T-helper 1 cell treated with Interleukin-12 subunit alpha and Interleukin-12 subunit beta and Interleukin-4 antibody, amounts not matched to agents 30 μg/mL and 1 μg/mL, for 36 hours (primary cell): ENCODE measurements around the gene ADRB2.

ENCODE experiments used
- H3K27ac Mint-ChIP-seq: one replicate; pipeline ENCODE4 v1.8.0; 2021; ENCODE audit warnings: mild to moderate bottlenecking, mixed read lengths
- H3K27me3 Mint-ChIP-seq: one replicate; pipeline ENCODE4 v1.8.0; 2021; ENCODE audit warnings: low read depth, mixed read lengths
- H3K36me3 Mint-ChIP-seq: one replicate; pipeline ENCODE4 v1.8.0; 2021; ENCODE audit warnings: low read depth, mixed read lengths
- H3K4me1 Mint-ChIP-seq: one replicate; pipeline ENCODE4 v1.8.0; 2021; ENCODE audit warnings: low read depth, mixed read lengths
- H3K4me3 Mint-ChIP-seq: one replicate; pipeline ENCODE4 v1.8.0; 2021; ENCODE audit warnings: mild to moderate bottlenecking, moderate library complexity, mixed read lengths
- H3K9me3 Mint-ChIP-seq: one replicate; pipeline ENCODE4 v1.8.0; 2021; ENCODE audit warnings: mixed read lengths

Gene ADRB2

DNA sequence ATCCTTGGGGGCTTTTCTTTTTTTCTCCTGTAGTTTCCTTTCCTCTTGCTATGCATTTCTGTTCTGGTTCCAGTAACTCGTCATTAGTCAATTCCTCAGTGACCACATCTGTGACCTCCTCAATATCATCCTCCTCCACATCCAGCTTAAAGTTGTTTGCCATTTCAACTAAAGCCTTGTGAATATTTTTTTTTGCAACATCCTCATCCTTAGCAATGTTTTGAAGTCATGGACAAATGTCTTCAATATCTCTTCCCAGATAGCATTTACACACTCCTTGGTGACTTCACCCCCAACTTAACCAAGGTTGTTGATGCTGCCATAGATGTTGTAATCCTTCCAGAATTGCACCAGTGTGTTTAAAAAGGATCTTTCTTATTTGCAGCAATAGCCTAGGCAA, 14.7 kb upstream of the ADRB2 start:
- Mint-ChIP-seq H3K9me3 (no peaks in the 10 kb centered on the region), H3K27me3 (peaks cover 16% of the 10 kb centered on the region), H3K4me3 (no peak overlapping the region), H3K27ac (no peak overlapping the region), H3K4me1 (peaks cover 26% of the 10 kb centered on the region), H3K36me3 (no peaks in the 10 kb centered on the region)

DNA sequence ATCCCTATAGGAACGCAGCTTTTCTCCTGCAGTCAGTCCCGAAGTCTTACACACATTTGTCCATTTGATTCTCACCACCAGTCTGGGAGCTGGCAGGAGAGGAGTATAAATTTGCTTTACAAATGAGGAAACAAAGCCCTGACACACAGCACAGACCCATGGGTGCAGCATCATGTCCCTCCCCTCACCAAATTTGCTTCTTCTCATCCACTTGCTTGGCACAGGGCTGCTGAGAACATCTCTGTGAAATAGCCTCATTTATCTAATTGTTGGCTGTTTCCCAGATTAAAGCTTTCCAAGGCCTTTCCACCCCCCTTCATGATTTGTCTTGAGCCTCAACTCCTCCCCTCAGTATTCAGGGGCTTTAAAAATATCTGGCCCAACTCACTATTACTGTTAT, 11.3 kb upstream of the ADRB2 start:
- H3K4me1 Mint-ChIP-seq: peaks cover 10% of the 10 kb centered on the region
- H3K9me3 Mint-ChIP-seq: no peaks in the 10 kb centered on the region
- H3K27ac Mint-ChIP-seq: no peak overlapping the region
- H3K27me3 Mint-ChIP-seq: peaks cover 28% of the 10 kb centered on the region
- no peak overlapping the region for H3K4me3 Mint-ChIP-seq
- H3K36me3 Mint-ChIP-seq: no peaks in the 10 kb centered on the region

DNA sequence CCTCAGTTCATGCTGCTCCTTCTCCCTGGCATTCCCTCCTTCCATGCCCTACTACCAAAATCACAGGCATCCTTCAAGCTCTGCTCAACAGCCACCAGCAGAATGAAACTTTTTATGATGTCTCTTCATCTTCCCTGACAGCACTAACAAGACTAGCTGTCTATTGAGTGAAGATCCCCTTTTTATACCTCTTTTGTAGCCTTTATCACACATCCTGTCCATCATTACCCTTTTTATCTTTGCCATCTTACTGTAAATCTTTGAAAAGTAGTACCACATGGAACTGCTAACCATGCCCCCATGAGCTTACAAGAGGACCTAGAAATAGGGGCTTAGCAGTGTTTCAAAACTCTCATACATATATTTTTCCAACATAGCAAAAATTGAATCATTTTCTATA, 10.8 kb upstream of the ADRB2 start:
- H3K27ac Mint-ChIP-seq: no peak overlapping the region
- no peaks in the 10 kb centered on the region for H3K9me3 Mint-ChIP-seq
- peaks cover 6% of the 10 kb centered on the region for H3K4me1 Mint-ChIP-seq
- peaks cover 30% of the 10 kb centered on the region for H3K27me3 Mint-ChIP-seq
- no peak overlapping the region for H3K4me3 Mint-ChIP-seq
- H3K36me3 Mint-ChIP-seq: no peaks in the 10 kb centered on the region

DNA sequence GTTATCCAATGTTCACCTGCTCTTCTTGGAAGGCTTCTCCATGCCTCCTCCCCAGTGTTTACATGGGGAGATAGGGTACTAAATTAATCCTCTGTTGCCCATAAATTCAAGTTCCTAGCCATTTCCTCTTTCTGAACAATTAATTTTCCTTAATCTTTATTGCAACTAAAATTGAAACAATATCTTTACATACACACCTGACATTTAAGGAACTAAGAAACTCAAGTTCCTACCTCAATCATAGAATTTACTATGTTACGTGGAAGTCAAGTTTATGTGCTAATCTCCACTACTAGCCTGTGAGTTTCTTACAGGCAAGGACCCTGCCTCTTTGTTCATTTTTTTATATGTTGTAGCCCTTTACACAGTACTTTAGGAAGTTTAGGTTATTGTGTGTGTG, 10.1 kb upstream of the ADRB2 start:
- H3K27ac Mint-ChIP-seq: no peak overlapping the region
- no peaks in the 10 kb centered on the region for H3K9me3 Mint-ChIP-seq
- no peak overlapping the region for H3K4me3 Mint-ChIP-seq
- H3K27me3 Mint-ChIP-seq: peaks cover 32% of the 10 kb centered on the region
- peaks cover 6% of the 10 kb centered on the region for H3K4me1 Mint-ChIP-seq
- no peaks in the 10 kb centered on the region for H3K36me3 Mint-ChIP-seq

DNA sequence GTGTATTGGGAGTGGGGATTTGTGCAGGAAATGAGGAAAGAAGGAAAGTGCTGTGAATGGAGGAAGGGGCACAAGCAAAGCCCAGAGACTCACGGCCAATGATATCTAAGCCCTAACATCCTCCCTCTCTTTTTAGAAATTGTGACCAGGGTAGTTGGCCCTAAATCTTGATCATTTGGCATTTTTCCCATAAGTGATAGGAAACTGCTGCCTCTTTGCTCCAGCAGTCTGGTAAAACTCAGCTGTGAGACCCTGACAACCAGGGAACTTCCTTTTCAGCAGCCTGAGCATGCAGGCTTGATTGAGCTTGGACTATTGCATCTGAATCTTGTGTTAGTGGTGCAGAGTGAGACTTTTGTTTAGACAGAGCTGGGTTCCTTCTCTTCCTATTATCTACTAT, 9.6 kb upstream of the ADRB2 start:
- Mint-ChIP-seq H3K27me3 (peaks cover 36% of the 10 kb centered on the region), H3K4me3 (no peak overlapping the region), H3K4me1 (peaks cover 3% of the 10 kb centered on the region), H3K9me3 (no peaks in the 10 kb centered on the region), H3K36me3 (no peaks in the 10 kb centered on the region), H3K27ac (no peak overlapping the region)

DNA sequence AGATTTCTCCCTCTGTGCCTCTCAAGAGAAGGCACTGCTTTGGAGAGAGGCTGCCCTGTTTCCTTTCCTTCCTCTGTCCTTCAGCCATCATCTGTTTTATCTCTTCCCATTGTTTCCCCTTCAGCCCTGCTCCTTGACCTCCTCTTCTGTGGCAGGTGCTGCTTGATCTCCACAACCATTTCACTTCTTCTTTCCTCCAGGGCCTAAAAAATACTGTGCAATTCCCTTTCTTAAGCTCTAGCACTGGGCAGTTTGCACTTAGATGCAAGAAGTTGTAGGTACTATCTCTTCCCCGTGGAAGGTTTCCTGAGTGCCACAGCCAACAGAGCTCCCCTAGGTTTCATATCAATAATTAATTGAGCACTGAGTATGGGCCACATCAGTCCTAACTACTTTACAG, 8.8 kb upstream of the ADRB2 start:
- peaks cover 3% of the 10 kb centered on the region for H3K4me1 Mint-ChIP-seq
- H3K4me3 Mint-ChIP-seq: no peak overlapping the region
- no peak overlapping the region for H3K27ac Mint-ChIP-seq
- peaks cover 45% of the 10 kb centered on the region for H3K27me3 Mint-ChIP-seq
- no peaks in the 10 kb centered on the region for H3K9me3 Mint-ChIP-seq
- H3K36me3 Mint-ChIP-seq: no peaks in the 10 kb centered on the region

DNA sequence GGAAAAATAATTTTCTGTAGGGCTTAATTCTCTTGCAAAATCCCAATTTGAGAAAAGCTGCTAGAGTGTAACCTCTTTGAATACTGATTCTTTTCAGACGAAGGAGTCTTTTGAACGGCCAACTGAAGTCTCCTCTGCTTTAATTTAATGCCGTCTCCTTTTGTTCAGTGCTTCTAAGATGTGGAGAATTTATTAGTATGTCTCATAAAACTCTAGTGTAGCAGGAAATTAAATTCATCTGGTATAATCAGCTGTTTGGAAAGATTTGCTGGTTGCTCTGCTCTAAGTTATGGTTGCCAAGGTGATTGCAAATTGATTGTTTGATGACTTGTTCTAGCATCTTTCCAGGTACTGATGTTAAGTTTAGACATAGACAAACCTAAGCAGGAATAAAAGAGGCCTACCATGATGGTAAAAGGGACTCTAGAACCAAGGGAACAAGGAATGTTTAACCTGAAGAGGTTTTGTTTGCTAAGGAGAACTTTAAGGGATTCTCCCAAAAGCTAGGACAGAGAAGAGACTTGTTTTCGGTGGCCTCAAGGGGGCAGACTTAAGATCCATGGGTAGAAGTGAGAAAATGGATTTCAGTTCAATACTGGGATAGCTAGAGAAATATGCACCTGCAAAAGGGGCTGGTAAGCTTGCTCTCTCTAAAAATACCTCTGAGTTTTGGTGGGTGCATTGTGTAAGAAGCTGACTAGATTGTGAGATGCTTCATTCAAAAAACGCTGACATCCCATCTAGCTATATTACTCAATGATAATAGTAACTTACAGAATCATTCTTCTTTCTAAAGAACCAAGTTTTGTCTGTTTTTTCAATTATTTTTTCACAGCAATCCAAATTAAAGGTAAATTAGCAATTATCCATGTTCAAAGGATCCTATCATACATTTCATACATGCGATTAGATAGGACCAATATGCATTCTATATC, 5.7 kb upstream of the ADRB2 start:
- no peaks in the 10 kb centered on the region for H3K9me3 Mint-ChIP-seq
- no peak overlapping the region for H3K4me3 Mint-ChIP-seq
- peaks cover 11% of the 10 kb centered on the region for H3K4me1 Mint-ChIP-seq
- no peak overlapping the region for H3K27ac Mint-ChIP-seq
- H3K27me3 Mint-ChIP-seq: peaks cover 65% of the 10 kb centered on the region
- no peaks in the 10 kb centered on the region for H3K36me3 Mint-ChIP-seq

DNA sequence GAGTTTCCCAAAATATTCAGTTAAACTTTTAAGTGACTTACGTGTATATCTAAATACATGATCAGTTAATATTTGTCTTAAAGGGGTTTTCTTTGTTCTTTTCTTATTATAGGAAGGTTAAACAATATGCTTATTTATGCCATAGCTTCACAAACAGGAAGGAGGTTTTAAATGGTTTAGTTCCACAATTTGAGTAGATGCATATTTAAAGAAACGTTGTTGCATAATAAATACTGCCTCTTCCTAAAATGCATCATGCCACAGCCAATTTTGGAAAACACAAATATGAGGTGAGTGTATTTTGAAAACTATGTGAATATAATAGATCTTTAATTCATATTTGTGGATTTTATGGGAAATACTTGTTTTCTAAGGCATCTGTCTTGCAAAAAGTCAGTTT, 2.5 kb upstream of the ADRB2 start:
- Mint-ChIP-seq H3K27ac (no peak overlapping the region), H3K4me1 (peaks cover 31% of the 10 kb centered on the region), H3K9me3 (no peaks in the 10 kb centered on the region), H3K4me3 (no peak overlapping the region), H3K27me3 (peaks cover 74% of the 10 kb centered on the region), H3K36me3 (no peaks in the 10 kb centered on the region)

DNA sequence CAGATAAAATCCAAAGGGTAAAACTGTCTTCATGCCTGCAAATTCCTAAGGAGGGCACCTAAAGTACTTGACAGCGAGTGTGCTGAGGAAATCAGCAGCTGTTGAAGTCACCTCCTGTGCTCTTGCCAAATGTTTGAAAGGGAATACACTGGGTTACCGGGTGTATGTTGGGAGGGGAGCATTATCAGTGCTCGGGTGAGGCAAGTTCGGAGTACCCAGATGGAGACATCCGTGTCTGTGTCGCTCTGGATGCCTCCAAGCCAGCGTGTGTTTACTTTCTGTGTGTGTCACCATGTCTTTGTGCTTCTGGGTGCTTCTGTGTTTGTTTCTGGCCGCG, 727 bp upstream of the ADRB2 start:
- Mint-ChIP-seq H3K4me3 (peak overlapping the region; percentile 89), H3K4me1 (peaks cover 29% of the 10 kb centered on the region), H3K27ac (peak overlapping the region; percentile 72), H3K27me3 (peaks cover 81% of the 10 kb centered on the region), H3K36me3 (no peaks in the 10 kb centered on the region), H3K9me3 (no peaks in the 10 kb centered on the region)

DNA sequence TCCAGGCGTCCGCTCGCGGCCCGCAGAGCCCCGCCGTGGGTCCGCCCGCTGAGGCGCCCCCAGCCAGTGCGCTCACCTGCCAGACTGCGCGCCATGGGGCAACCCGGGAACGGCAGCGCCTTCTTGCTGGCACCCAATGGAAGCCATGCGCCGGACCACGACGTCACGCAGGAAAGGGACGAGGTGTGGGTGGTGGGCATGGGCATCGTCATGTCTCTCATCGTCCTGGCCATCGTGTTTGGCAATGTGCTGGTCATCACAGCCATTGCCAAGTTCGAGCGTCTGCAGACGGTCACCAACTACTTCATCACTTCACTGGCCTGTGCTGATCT, 294 bp downstream of the ADRB2 start:
- Mint-ChIP-seq H3K27ac (no peak overlapping the region), H3K4me1 (peaks cover 32% of the 10 kb centered on the region), H3K4me3 (peak overlapping the region; percentile 89), H3K36me3 (no peaks in the 10 kb centered on the region), H3K27me3 (peaks cover 81% of the 10 kb centered on the region), H3K9me3 (no peaks in the 10 kb centered on the region)

DNA sequence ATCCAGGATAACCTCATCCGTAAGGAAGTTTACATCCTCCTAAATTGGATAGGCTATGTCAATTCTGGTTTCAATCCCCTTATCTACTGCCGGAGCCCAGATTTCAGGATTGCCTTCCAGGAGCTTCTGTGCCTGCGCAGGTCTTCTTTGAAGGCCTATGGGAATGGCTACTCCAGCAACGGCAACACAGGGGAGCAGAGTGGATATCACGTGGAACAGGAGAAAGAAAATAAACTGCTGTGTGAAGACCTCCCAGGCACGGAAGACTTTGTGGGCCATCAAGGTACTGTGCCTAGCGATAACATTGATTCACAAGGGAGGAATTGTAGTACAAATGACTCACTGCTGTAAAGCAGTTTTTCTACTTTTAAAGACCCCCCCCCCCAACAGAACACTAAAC, 1.3 kb downstream of the ADRB2 start:
- Mint-ChIP-seq H3K27ac (no peak overlapping the region), H3K36me3 (no peaks in the 10 kb centered on the region), H3K4me3 (no peak overlapping the region), H3K9me3 (no peaks in the 10 kb centered on the region), H3K4me1 (peaks cover 34% of the 10 kb centered on the region), H3K27me3 (peaks cover 73% of the 10 kb centered on the region)

DNA sequence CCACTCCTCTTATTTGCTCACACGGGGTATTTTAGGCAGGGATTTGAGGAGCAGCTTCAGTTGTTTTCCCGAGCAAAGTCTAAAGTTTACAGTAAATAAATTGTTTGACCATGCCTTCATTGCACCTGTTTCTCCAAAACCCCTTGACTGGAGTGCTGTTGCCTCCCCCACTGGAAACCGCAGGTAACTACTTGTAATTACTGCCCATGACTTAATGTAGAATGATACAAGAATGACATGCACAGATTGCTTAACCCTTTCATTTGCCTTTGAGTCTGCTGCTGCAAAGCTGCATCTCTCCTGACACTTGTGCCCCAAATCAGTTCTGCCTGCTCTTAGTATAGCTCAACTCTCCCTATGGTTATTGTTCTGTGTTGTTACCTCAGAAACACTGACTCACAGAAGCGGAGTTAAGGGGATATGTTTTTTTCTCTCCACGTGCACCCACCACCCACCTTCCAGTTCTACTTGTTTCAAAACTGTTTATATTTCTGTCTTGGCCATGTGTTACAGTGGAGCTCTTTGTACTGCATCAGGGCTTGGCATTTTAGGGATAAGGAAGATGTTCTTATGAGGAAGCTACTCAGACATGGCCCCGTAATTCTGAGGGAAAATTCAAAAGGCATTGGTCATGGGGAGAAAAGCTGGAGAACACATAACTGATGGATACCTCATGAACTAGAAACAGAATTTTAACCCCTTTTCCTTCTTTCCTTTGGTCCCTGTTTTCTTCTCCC, 2.3 kb downstream of the ADRB2 start:
- H3K27ac Mint-ChIP-seq: no peak overlapping the region
- H3K4me1 Mint-ChIP-seq: peaks cover 34% of the 10 kb centered on the region
- peaks cover 63% of the 10 kb centered on the region for H3K27me3 Mint-ChIP-seq
- no peaks in the 10 kb centered on the region for H3K9me3 Mint-ChIP-seq
- H3K36me3 Mint-ChIP-seq: no peaks in the 10 kb centered on the region
- peak overlapping the region; percentile 26 for H3K4me3 Mint-ChIP-seq

DNA sequence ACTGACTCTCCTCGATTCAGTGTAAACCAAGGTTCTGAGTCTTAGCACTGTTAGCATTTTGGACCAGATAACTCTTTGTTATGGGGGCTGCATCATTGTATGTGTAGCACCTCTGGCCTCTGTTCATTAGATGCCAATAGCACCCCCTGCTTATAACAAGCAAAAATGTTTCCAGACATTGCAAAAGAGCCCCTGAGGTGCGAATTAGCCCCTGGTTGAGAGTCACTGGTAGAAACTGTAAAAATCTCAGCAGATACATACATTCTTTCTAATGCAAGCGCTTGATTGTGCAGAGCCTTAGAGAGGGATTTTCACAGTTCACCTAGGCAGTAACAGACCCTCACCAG, 2.8 kb downstream of the ADRB2 start:
- H3K36me3 Mint-ChIP-seq: no peaks in the 10 kb centered on the region
- H3K27ac Mint-ChIP-seq: no peak overlapping the region
- peaks cover 58% of the 10 kb centered on the region for H3K27me3 Mint-ChIP-seq
- H3K9me3 Mint-ChIP-seq: no peaks in the 10 kb centered on the region
- H3K4me3 Mint-ChIP-seq: no peak overlapping the region
- H3K4me1 Mint-ChIP-seq: peaks cover 34% of the 10 kb centered on the region

DNA sequence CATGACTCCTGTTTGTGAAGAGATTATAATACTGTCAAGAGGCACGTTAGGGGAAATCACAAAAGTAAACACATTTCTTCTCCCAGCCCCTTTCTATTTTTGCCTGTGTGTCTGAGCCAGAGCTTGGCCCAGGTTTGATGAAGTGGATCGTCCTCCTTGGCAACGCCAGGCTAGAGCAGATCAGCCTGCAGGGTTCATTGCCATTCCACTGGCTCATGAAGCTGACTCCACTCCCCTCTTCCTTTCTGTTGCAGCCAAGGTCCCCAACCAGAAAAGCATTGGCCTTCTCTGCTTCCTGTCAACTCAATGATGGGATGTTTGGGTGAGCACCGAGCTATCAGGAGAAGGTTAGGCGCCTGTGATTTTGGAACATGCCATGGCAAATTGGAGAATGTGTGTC, 3.3 kb downstream of the ADRB2 start:
- Mint-ChIP-seq H3K4me3 (no peak overlapping the region), H3K36me3 (no peaks in the 10 kb centered on the region), H3K4me1 (peaks cover 38% of the 10 kb centered on the region), H3K27me3 (peaks cover 53% of the 10 kb centered on the region), H3K27ac (no peak overlapping the region), H3K9me3 (no peaks in the 10 kb centered on the region)

DNA sequence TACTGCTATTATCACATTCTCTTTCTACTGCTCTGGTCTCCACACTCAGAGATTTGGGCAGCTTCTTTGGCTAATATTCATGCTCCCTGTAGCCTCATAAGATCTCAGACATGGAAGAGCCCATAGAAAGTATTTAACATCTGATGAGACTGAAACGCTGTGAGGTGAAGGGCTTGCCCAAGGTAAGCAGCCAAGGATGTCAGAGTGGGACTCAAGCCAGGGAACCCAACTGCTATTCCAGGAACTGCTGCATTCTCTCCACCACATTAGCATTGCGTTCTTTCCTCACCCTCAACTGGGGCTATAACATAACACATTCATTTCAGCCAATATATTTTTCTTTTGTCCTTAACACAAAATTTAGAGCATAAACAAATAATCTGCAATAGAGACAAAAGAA, 3.8 kb downstream of the ADRB2 start:
- Mint-ChIP-seq H3K9me3 (no peaks in the 10 kb centered on the region), H3K4me3 (no peak overlapping the region), H3K4me1 (peaks cover 35% of the 10 kb centered on the region), H3K27me3 (peaks cover 52% of the 10 kb centered on the region), H3K36me3 (no peaks in the 10 kb centered on the region), H3K27ac (no peak overlapping the region)
